Gastrocnemius medialis (tissue), 4 donors: ENCODE data around the gene SULT1A1.

ENCODE experiments used
- POLR2A ChIP-seq, 2 donors: fragments of 450-650 bp; IDR thresholded peaks; one replicate each; pipeline ENCODE4 v1.6.1; 2017; ENCODE audit warnings: antibody characterized with exemption in 2 of 2, mild to moderate bottlenecking in 2 of 2, moderate library complexity in 2 of 2
- TF ChIP-seq, protein P1 (sequence below), 5 experiments: fragments of 450-650 bp in 3 of 5; fragments of 200-600 bp in 2 of 5; sonication (generic) in 2 of 5; IDR thresholded peaks in 4 of 5; conservative IDR thresholded peaks in 1 of 5; 1 replicate in 4 of 5; 2 replicates in 1 of 5; pipeline ENCODE4 v1.5.1; 2016 to 2019; ENCODE audit warnings: antibody characterized with exemption in 5 of 5, mild to moderate bottlenecking in 3 of 5, moderate library complexity in 3 of 5

DNA sequence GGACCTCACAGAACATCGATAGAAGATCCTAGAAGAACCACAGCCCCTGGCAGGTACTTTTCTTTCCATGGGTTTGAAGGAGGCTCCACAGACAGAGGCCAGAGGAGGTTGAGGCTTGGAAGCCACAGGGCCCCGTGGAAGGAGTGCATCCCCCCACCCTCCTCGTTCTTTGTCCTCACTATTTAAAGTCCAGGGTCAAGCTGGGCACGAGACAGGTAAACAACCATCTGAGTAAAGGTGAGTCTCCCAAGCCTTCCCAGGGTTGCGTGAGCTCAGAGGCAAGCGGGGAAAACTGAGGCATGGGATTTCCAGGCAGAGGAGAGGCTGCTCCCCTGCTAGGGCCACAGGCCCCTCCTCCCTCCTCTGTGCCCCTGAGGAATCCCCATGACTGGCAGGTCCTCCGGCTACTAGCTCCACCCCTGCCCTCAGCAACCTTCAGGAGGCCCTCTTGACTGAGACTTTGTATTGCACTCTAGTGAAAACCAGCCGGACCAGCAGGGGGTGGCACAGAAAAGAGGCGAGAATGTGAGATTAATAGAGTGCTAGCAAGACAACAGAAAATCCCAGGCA lies 12.1 kb downstream of the SULT1A1 start:
- TF ChIP-seq, protein P1, sequence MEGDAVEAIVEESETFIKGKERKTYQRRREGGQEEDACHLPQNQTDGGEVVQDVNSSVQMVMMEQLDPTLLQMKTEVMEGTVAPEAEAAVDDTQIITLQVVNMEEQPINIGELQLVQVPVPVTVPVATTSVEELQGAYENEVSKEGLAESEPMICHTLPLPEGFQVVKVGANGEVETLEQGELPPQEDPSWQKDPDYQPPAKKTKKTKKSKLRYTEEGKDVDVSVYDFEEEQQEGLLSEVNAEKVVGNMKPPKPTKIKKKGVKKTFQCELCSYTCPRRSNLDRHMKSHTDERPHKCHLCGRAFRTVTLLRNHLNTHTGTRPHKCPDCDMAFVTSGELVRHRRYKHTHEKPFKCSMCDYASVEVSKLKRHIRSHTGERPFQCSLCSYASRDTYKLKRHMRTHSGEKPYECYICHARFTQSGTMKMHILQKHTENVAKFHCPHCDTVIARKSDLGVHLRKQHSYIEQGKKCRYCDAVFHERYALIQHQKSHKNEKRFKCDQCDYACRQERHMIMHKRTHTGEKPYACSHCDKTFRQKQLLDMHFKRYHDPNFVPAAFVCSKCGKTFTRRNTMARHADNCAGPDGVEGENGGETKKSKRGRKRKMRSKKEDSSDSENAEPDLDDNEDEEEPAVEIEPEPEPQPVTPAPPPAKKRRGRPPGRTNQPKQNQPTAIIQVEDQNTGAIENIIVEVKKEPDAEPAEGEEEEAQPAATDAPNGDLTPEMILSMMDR (IDR thresholded peaks at IDR 0.05 in 4 of 5, conservative IDR thresholded peaks at IDR 0.05 in 1 of 5), result no peak
- no peak for TF ChIP-seq POLR2A (IDR thresholded peaks at IDR 0.05)
